ENCODE results near the gene MAD1L1. TPM values are rescaled to one million over a fixed set of nuclear protein-coding genes. Genes with fewer than 3 reads are reported as not detected.

Gene MAD1L1
- total RNA-seq, 6 experiments from 2014 or later, result 15.1 to 37.4 (median 20.5) TPM

DNA sequence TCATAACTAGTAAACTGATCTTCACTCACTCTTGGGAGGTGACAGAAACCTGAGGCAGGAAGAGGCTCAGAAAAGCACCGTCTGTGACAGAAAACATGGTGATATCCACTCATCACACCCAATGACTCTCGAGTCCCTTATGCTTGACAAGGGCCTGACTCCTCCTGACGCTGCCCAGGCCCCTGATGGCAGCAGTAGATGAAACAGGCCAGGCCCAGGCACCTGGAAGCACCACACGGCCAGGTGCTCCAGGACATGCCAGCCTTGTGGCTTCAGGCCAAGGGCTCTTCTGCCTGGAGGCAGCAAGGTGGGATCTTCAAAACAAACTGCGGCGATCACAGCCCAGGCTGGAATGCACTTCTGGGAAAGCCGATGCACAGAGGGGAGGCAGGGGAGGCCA is 89.3 kb downstream of the MAD1L1 start:
- DNase-seq (no peak), ATAC-seq (no peak)
- no peaks in the 10 kb centered on the region for H3K27me3 ChIP-seq
- no peaks in the 10 kb centered on the region for H3K9me3 ChIP-seq
- H3K36me3 ChIP-seq, result no peaks in the 10 kb centered on the region
- no peak for TF ChIP-seq POLR2A (IDR thresholded peaks at IDR 0.05)
- TF ChIP-seq, protein P1, sequence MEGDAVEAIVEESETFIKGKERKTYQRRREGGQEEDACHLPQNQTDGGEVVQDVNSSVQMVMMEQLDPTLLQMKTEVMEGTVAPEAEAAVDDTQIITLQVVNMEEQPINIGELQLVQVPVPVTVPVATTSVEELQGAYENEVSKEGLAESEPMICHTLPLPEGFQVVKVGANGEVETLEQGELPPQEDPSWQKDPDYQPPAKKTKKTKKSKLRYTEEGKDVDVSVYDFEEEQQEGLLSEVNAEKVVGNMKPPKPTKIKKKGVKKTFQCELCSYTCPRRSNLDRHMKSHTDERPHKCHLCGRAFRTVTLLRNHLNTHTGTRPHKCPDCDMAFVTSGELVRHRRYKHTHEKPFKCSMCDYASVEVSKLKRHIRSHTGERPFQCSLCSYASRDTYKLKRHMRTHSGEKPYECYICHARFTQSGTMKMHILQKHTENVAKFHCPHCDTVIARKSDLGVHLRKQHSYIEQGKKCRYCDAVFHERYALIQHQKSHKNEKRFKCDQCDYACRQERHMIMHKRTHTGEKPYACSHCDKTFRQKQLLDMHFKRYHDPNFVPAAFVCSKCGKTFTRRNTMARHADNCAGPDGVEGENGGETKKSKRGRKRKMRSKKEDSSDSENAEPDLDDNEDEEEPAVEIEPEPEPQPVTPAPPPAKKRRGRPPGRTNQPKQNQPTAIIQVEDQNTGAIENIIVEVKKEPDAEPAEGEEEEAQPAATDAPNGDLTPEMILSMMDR (IDR thresholded peaks at IDR 0.05), result no peak
- no peaks in the 10 kb centered on the region for H3K4me1 ChIP-seq
- intact Hi-C loops (cut with DNase I), result no loop called here
- H3K4me3 ChIP-seq, result no peak overlapping the region
- no peak overlapping the region for H3K27ac ChIP-seq
- 86% methylated on average over 1 of the region's 7 CpGs for WGBS (ENCODE audit: insufficient coverage, low coverage, low lambda C conversion rate, missing lambda C conversion rate)

DNA sequence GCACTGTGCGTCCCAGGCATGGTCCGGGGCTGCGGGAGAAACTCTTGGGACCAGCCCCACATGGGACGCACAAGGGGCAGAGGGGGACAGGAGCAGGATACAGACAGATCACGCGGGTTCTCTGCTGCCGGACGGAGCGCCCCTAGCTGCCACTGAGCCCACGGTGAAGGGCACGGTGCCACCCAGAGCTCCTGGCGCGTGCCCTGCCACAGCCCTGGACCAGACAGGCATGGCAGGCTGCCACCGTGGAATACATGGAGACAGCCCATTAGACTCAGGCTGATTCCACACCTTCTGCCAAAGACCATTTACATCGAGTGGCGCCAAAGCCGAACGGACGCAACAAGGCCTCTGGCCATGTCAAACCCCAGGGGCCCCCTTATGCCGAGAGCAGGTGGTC is 90.4 kb downstream of the MAD1L1 start:
- Histone ChIP-seq H3K27me3 (no peaks in the 10 kb centered on the region), H3K4me1 (no peaks in the 10 kb centered on the region), H3K27ac (no peak overlapping the region), H3K36me3 (no peaks in the 10 kb centered on the region), H3K9me3 (no peaks in the 10 kb centered on the region), H3K4me3 (no peak overlapping the region)
- 100% methylated on average over 1 of the region's 20 CpGs for WGBS (ENCODE audit: insufficient coverage, low coverage, low lambda C conversion rate, missing lambda C conversion rate)
- intact Hi-C loops (cut with DNase I), result no loop called here
- ATAC-seq, result no peak
- peak in 1 of 3 donors; percentile 46 for DNase-seq
- TF ChIP-seq POLR2A (IDR thresholded peaks at IDR 0.05), result no peak
- TF ChIP-seq, protein P1 (IDR thresholded peaks at IDR 0.05), result no peak

GRCh38 chr7:2141651-2142050 is 91.1 kb downstream of the MAD1L1 start:
- peak in 1 of 3 donors; percentile 36 for DNase-seq
- TF ChIP-seq, protein P1 (IDR thresholded peaks at IDR 0.05), result no peak
- no peak for TF ChIP-seq POLR2A (IDR thresholded peaks at IDR 0.05)
- WGBS (ENCODE audit: insufficient coverage, low coverage, low lambda C conversion rate, missing lambda C conversion rate), result no CpG with 5 or more reads among the region's 14 CpGs
- Histone ChIP-seq H3K27me3 (no peaks in the 10 kb centered on the region), H3K27ac (no peak overlapping the region), H3K4me3 (no peak overlapping the region), H3K9me3 (no peaks in the 10 kb centered on the region), H3K4me1 (no peaks in the 10 kb centered on the region), H3K36me3 (no peaks in the 10 kb centered on the region)
- intact Hi-C loops (cut with DNase I), result no loop called here
- ATAC-seq, result no peak

DNA sequence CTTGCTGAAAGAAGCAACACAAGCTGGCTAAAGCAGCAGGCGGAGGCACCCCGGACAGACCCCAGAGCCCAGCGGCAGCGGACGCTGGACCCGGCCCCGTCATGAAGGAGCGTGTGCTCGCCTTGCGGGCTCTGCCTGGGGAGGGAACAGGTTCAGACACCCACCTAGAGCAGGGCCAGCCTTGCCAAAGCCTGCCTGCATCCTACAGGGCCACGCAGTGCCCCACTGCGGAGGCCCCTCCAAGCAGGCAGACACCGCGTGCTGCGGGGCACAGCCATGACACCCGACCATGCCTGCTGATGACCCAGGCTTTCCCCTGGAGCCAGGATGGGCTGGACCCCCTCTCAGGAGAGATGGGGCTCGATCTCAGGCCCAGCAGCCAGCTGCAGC is 91.7 kb downstream of the MAD1L1 start:
- ATAC-seq, result no peak

More for the DNA sequence above, 91.7 kb downstream of the MAD1L1 start:
- no peaks in the 10 kb centered on the region for H3K36me3 ChIP-seq
- H3K27me3 ChIP-seq, result no peaks in the 10 kb centered on the region
- WGBS (ENCODE audit: insufficient coverage, low coverage, low lambda C conversion rate, missing lambda C conversion rate), result 92% methylated on average over 3 of the region's 17 CpGs
- no peak overlapping the region for H3K4me3 ChIP-seq
- peak in 1 of 3 donors; percentile 36 for DNase-seq
- H3K9me3 ChIP-seq, result no peaks in the 10 kb centered on the region
- TF ChIP-seq, protein P1 (IDR thresholded peaks at IDR 0.05), result no peak
- no peak for TF ChIP-seq POLR2A (IDR thresholded peaks at IDR 0.05)
- no peak overlapping the region for H3K27ac ChIP-seq
- no peaks in the 10 kb centered on the region for H3K4me1 ChIP-seq
- intact Hi-C loops (cut with DNase I), result no loop called here
